ENCODE measurements around the gene MYO3A. TPM values are rescaled to one million over a fixed set of nuclear protein-coding genes. Genes with fewer than 3 reads are reported as not detected.

The MYO3A gene
- total and polyA plus RNA-seq, 2 of the 4 experiments (the other 2 are of a cell fraction): not detected

DNA sequence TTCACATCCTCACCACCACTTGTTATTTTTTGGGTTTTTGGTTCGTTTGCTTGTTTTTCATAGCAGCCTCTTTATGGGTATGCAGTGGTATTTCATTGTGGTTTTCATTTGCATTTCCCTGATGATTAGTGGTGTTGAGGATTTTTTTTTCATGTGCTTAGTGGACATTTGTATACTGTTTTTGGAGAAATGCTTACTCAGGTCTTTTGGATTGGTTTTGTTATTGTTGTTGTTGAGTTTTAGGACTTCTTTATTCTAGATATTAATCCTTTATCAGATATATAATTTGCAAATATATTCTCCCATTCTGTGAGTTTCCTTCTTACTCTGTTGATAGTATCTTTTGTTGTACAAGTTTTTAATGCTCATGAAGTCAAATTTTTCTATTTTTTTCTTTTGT lies 325.3 kb downstream of the MYO3A start:
- Histone ChIP-seq H2BK20ac (ENCODE audit: low read depth, low read length) (no peak overlapping the region), H3K4me2 (ENCODE audit: low read depth, low read length) (no peak overlapping the region), H3K9me1 (ENCODE audit: insufficient read depth, low read length) (no peaks in the 10 kb centered on the region), H3K36me3 (ENCODE audit: control insufficient read depth, insufficient read depth, low read length) (no peaks in the 10 kb centered on the region), H3K4ac (ENCODE audit: low read depth, low read length) (no peak overlapping the region), H3K27ac (ENCODE audit: insufficient read depth, low read length) (no peak overlapping the region), H2AFZ (replicated peaks; ENCODE audit: low read length, poor library complexity) (no peak overlapping the region), H2BK120ac (ENCODE audit: low read depth, low read length) (no peak overlapping the region), H3K27me3 (ENCODE audit: control insufficient read depth, insufficient read depth, low read length) (no peaks in the 10 kb centered on the region), H4K8ac (ENCODE audit: low read depth in 2 of 2, low read length in 2 of 2) (no peak overlapping the region), H2AK9ac (replicated peaks; ENCODE audit: low read depth, low read length, poor library complexity) (no peak overlapping the region), H3K79me1 (ENCODE audit: low read depth in 1 of 2, low read length in 2 of 2) (no peaks in the 10 kb centered on the region), H4K20me1 (ENCODE audit: insufficient read depth, low read length) (no peaks in the 10 kb centered on the region), H2BK15ac (ENCODE audit: low read depth, low read length) (no peak overlapping the region), H2BK5ac (ENCODE audit: low read depth, low read length, poor library complexity, severe bottlenecking) (no peak overlapping the region), H4K91ac (ENCODE audit: insufficient read depth, low read depth, low read length) (no peak overlapping the region), H4K5ac (ENCODE audit: low read depth, low read length) (no peak overlapping the region), H3K23ac (ENCODE audit: low read depth, low read length) (no peak overlapping the region), H3K9ac (ENCODE audit: low read depth, low read length) (no peak overlapping the region), H3K18ac (ENCODE audit: low read depth, low read length) (no peak overlapping the region), H2AK5ac (ENCODE audit: low read depth, low read length) (no peak overlapping the region), H3K4me3 (ENCODE audit: insufficient read depth, low read depth, low read length) (no peak overlapping the region), H3K14ac (replicated peaks; ENCODE audit: low read depth, low read length) (no peak overlapping the region), H3K4me1 (ENCODE audit: control insufficient read depth, insufficient read depth, low read length) (no peaks in the 10 kb centered on the region), H3K56ac (ENCODE audit: extremely low read depth, insufficient read depth, low read length) (no peak overlapping the region), H3K9me3 (ENCODE audit: control insufficient read depth, insufficient read depth, low read length) (peaks cover 11% of the 10 kb centered on the region)
- TF ChIP-seq MXI1 (IDR thresholded peaks at IDR 0.05; ENCODE audit: borderline replicate concordance, low read depth, low read length): no peak
- peak; percentile 76 for TF ChIP-seq MAFK (IDR thresholded peaks at IDR 0.05; ENCODE audit: low read depth, low read length)
- TF ChIP-seq SMC3 (IDR thresholded peaks at IDR 0.05; ENCODE audit: low read depth, low read length): no peak
- TF ChIP-seq FOS (IDR thresholded peaks at IDR 0.05; ENCODE audit: low read depth, low read length): no peak
- no peak for TF ChIP-seq NFE2L2 (IDR thresholded peaks at IDR 0.05; ENCODE audit: low read depth, low read length)
- no peak for DNase-seq
- intact Hi-C loops (cut with micrococcal nuclease) (no loop called here), in situ Hi-C loops (cut with MboI; ENCODE audit: low sequenced_read_pairs) (no loop called here), dilution Hi-C loops (cut with HindIII; ENCODE audit: low sequenced_read_pairs, unreplicated experiment) (no loop called here)
- WGBS, 2 experiments (ENCODE audit: extremely low coverage in 2 of 2, insufficient read length in 1 of 2): no CpG with 5 or more reads among the region's 1 CpG
- ATAC-seq (ENCODE audit: low read depth): no peak
- CTCF ChIA-PET: no interaction called here
- BruUV-seq (replicated peaks): no TSS peak
- POLR2A ChIA-PET (ENCODE audit: unreplicated experiment): no interaction called here
